ENCODE results near the gene GRID1.

The GRID1 gene

GRCh38 chr10:86329896-86330680 is 36.5 kb downstream of the GRID1 start:
- Histone ChIP-seq H3K27ac (ENCODE audit: low read length) (no peak overlapping the region), H3K4me1 (ENCODE audit: insufficient read depth, low read length) (no peaks in the 10 kb centered on the region), H3K4me3 (ENCODE audit: low read length) (no peak overlapping the region), H3K27me3 (ENCODE audit: insufficient read depth, low read length) (no peaks in the 10 kb centered on the region), H3K9ac (ENCODE audit: low read depth, low read length) (no peak overlapping the region), H3K36me3 (ENCODE audit: insufficient read depth, low read depth, low read length) (no peaks in the 10 kb centered on the region), H3K9me3 (ENCODE audit: insufficient read depth, low read depth, low read length) (no peaks in the 10 kb centered on the region)

GRCh38 chr10:86329093-86329710 is 37.4 kb downstream of the GRID1 start:
- H3K4me1 ChIP-seq (ENCODE audit: insufficient read depth, low read length) = no peaks in the 10 kb centered on the region
- H3K27ac ChIP-seq (ENCODE audit: low read length) = no peak overlapping the region
- no peaks in the 10 kb centered on the region for H3K36me3 ChIP-seq (ENCODE audit: insufficient read depth, low read depth, low read length)
- H3K9ac ChIP-seq (ENCODE audit: low read depth, low read length) = no peak overlapping the region
- H3K27me3 ChIP-seq (ENCODE audit: insufficient read depth, low read length) = no peaks in the 10 kb centered on the region
- H3K9me3 ChIP-seq (ENCODE audit: insufficient read depth, low read depth, low read length) = no peaks in the 10 kb centered on the region
- H3K4me3 ChIP-seq (ENCODE audit: low read length) = no peak overlapping the region

- H3K4me1 ChIP-seq (ENCODE audit: insufficient read depth, low read length) = no peaks in the 10 kb centered on the region
- H3K27ac ChIP-seq (ENCODE audit: low read length) = no peak overlapping the region
- H3K36me3 ChIP-seq (ENCODE audit: insufficient read depth, low read depth, low read length) = no peaks in the 10 kb centered on the region
- no peak overlapping the region for H3K9ac ChIP-seq (ENCODE audit: low read depth, low read length)
- H3K9me3 ChIP-seq (ENCODE audit: insufficient read depth, low read depth, low read length) = no peaks in the 10 kb centered on the region
- H3K4me3 ChIP-seq (ENCODE audit: low read length) = no peak overlapping the region
- H3K27me3 ChIP-seq (ENCODE audit: insufficient read depth, low read length) = no peaks in the 10 kb centered on the region
Observed at GRCh38 chr10:86327954-86328725, 38.5 kb downstream of the GRID1 start.

GRCh38 chr10:86325158-86325557 is 41.4 kb downstream of the GRID1 start:
- H3K9ac ChIP-seq (ENCODE audit: low read depth, low read length) = no peak overlapping the region
- no peaks in the 10 kb centered on the region for H3K36me3 ChIP-seq (ENCODE audit: insufficient read depth, low read depth, low read length)
- H3K4me1 ChIP-seq (ENCODE audit: insufficient read depth, low read length) = no peaks in the 10 kb centered on the region

GRCh38 chr10:86321568-86321967 is 45.0 kb downstream of the GRID1 start:
- H3K27ac ChIP-seq (ENCODE audit: low read length) = no peak overlapping the region
- no peak overlapping the region for H3K4me3 ChIP-seq (ENCODE audit: low read length)
- H3K27me3 ChIP-seq (ENCODE audit: insufficient read depth, low read length) = no peaks in the 10 kb centered on the region
- H3K36me3 ChIP-seq (ENCODE audit: insufficient read depth, low read depth, low read length) = no peaks in the 10 kb centered on the region
- no peak overlapping the region for H3K9ac ChIP-seq (ENCODE audit: low read depth, low read length)
- no peaks in the 10 kb centered on the region for H3K4me1 ChIP-seq (ENCODE audit: insufficient read depth, low read length)
- no peaks in the 10 kb centered on the region for H3K9me3 ChIP-seq (ENCODE audit: insufficient read depth, low read depth, low read length)

More at GRCh38 chr10:86325158-86325557, 41.4 kb downstream of the GRID1 start:
- H3K4me3 ChIP-seq (ENCODE audit: low read length) = no peak overlapping the region
- H3K9me3 ChIP-seq (ENCODE audit: insufficient read depth, low read depth, low read length) = no peaks in the 10 kb centered on the region
- no peaks in the 10 kb centered on the region for H3K27me3 ChIP-seq (ENCODE audit: insufficient read depth, low read length)
- H3K27ac ChIP-seq (ENCODE audit: low read length) = no peak overlapping the region

GRCh38 chr10:86319676-86320075 is 46.9 kb downstream of the GRID1 start:
- Histone ChIP-seq H3K4me3 (ENCODE audit: low read length) (no peak overlapping the region), H3K9ac (ENCODE audit: low read depth, low read length) (no peak overlapping the region), H3K27me3 (ENCODE audit: insufficient read depth, low read length) (no peaks in the 10 kb centered on the region), H3K4me1 (ENCODE audit: insufficient read depth, low read length) (no peaks in the 10 kb centered on the region), H3K27ac (ENCODE audit: low read length) (no peak overlapping the region), H3K36me3 (ENCODE audit: insufficient read depth, low read depth, low read length) (no peaks in the 10 kb centered on the region), H3K9me3 (ENCODE audit: insufficient read depth, low read depth, low read length) (no peaks in the 10 kb centered on the region)

- Histone ChIP-seq H3K36me3 (ENCODE audit: insufficient read depth, low read depth, low read length) (no peaks in the 10 kb centered on the region), H3K9ac (ENCODE audit: low read depth, low read length) (no peak overlapping the region), H3K4me3 (ENCODE audit: low read length) (no peak overlapping the region), H3K4me1 (ENCODE audit: insufficient read depth, low read length) (no peaks in the 10 kb centered on the region), H3K27ac (ENCODE audit: low read length) (no peak overlapping the region), H3K27me3 (ENCODE audit: insufficient read depth, low read length) (no peaks in the 10 kb centered on the region), H3K9me3 (ENCODE audit: insufficient read depth, low read depth, low read length) (no peaks in the 10 kb centered on the region)
Observed at GRCh38 chr10:86317949-86318725, 48.5 kb downstream of the GRID1 start.

GRCh38 chr10:86316990-86317389 is 49.6 kb downstream of the GRID1 start:
- H3K9me3 ChIP-seq (ENCODE audit: insufficient read depth, low read depth, low read length) = no peaks in the 10 kb centered on the region
- H3K4me1 ChIP-seq (ENCODE audit: insufficient read depth, low read length) = no peaks in the 10 kb centered on the region
- no peak overlapping the region for H3K9ac ChIP-seq (ENCODE audit: low read depth, low read length)
- H3K36me3 ChIP-seq (ENCODE audit: insufficient read depth, low read depth, low read length) = no peaks in the 10 kb centered on the region
- no peak overlapping the region for H3K27ac ChIP-seq (ENCODE audit: low read length)
- H3K4me3 ChIP-seq (ENCODE audit: low read length) = no peak overlapping the region
- no peaks in the 10 kb centered on the region for H3K27me3 ChIP-seq (ENCODE audit: insufficient read depth, low read length)

GRCh38 chr10:86316274-86316835 is 50.2 kb downstream of the GRID1 start:
- H3K36me3 ChIP-seq (ENCODE audit: insufficient read depth, low read depth, low read length) = no peaks in the 10 kb centered on the region
- no peaks in the 10 kb centered on the region for H3K9me3 ChIP-seq (ENCODE audit: insufficient read depth, low read depth, low read length)
- no peak overlapping the region for H3K9ac ChIP-seq (ENCODE audit: low read depth, low read length)
- no peaks in the 10 kb centered on the region for H3K27me3 ChIP-seq (ENCODE audit: insufficient read depth, low read length)
- no peak overlapping the region for H3K27ac ChIP-seq (ENCODE audit: low read length)
- H3K4me3 ChIP-seq (ENCODE audit: low read length) = no peak overlapping the region
- no peaks in the 10 kb centered on the region for H3K4me1 ChIP-seq (ENCODE audit: insufficient read depth, low read length)

- Histone ChIP-seq H3K4me1 (ENCODE audit: insufficient read depth, low read length) (no peaks in the 10 kb centered on the region), H3K27ac (ENCODE audit: low read length) (no peak overlapping the region), H3K4me3 (ENCODE audit: low read length) (no peak overlapping the region), H3K9ac (ENCODE audit: low read depth, low read length) (no peak overlapping the region), H3K36me3 (ENCODE audit: insufficient read depth, low read depth, low read length) (no peaks in the 10 kb centered on the region), H3K27me3 (ENCODE audit: insufficient read depth, low read length) (no peaks in the 10 kb centered on the region), H3K9me3 (ENCODE audit: insufficient read depth, low read depth, low read length) (no peaks in the 10 kb centered on the region)
Observed at GRCh38 chr10:86315549-86315942, 51.0 kb downstream of the GRID1 start.

Data from iPS-20b (cell line).